Gastroesophageal sphincter (tissue), 3 donors: ENCODE data around the gene OR2V1.
"Not testable (repeated sequence)": the region's sequence is repeated elsewhere in the genome, so short reads cannot be mapped to it uniquely, and the experiment has no call there.

ENCODE experiments used
- CTCF ChIP-seq, 4 experiments: fragments of 200-600 bp in 2 of 4; fragments of 450-650 bp in 2 of 4; sonication (generic) in 1 of 4; IDR thresholded peaks; one replicate each; pipeline ENCODE4 v1.5.1; 2017 to 2019; ENCODE audit warnings: antibody characterized with exemption in 4 of 4, mild to moderate bottlenecking in 2 of 4, moderate library complexity in 2 of 4
- EP300 ChIP-seq: sonication (generic); formaldehyde crosslinking; IDR thresholded peaks from one replicate; pipeline ENCODE4 v1.6.1; 2017; ENCODE audit warnings: antibody characterized with exemption, mild to moderate bottlenecking
- POLR2A ChIP-seq, 2 donors: fragments of 450-650 bp; IDR thresholded peaks; one replicate each; pipeline ENCODE4 v1.6.1; 2017; ENCODE audit warnings: antibody characterized with exemption in 2 of 2, mild to moderate bottlenecking in 2 of 2, moderate library complexity in 1 of 2
- POLR2AphosphoS5 ChIP-seq: sonication (generic); formaldehyde crosslinking; IDR thresholded peaks from one replicate; pipeline ENCODE4 v1.6.1; 2017; ENCODE audit warnings: antibody characterized with exemption

GRCh38 chr5:181097759-181098491 is 33.0 kb downstream of the OR2V1 start:
- TF ChIP-seq POLR2A (IDR thresholded peaks at IDR 0.05); POLR2AphosphoS5; CTCF (IDR thresholded peaks at IDR 0.05); EP300: not testable (repeated sequence)
